NOMO-1 treated with DMSO at 0.1 percent for 48 hours (cell line): ENCODE data around the gene OR5K3.

Experiments
- DNase-seq: peaks from one replicate; lab custom pipeline; 2025; ENCODE audit not compliant: unreplicated experiment; lab: John Stamatoyannopoulos, UW

OR5K3 gene

DNA sequence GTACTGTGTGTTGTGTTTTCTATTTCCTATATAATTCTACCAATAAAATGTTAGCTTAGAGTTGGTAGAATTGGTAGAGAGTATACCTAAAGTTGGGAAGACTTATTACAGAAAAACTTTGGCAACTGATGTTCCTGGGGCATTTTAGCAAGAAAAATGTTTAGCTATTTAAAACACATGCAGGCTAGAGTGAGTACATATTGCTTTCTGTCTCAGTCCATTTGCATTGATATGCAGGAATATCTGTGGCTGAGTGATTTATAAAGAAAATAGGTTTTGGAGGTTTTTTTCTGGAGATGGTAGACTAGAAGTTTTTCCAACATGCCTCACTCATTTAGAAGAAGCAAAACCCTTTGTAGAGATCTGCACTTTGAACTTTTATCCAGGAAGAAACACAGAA lies 42.1 kb downstream of the OR5K3 start:
- no peak for DNase-seq

DNA sequence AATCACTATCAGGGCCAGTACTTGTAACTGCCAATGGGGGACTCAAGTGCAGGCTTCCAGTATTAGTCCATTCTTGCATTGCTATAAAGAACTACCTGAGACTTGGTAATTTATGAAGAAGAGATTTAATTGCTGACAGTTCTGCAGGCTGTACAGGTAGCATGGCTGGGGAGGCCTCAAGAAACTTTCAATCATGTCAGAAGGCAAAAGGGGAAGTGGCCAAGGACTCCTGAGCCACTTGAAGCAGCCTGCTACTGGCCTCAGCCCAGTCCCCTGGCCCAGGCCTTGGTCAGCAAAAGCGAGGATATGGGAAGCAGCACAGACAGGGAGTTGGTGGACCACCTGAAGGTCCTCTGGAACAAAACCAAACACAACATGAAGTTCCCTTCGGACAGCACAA lies 43.3 kb downstream of the OR5K3 start:
- no peak for DNase-seq

DNA sequence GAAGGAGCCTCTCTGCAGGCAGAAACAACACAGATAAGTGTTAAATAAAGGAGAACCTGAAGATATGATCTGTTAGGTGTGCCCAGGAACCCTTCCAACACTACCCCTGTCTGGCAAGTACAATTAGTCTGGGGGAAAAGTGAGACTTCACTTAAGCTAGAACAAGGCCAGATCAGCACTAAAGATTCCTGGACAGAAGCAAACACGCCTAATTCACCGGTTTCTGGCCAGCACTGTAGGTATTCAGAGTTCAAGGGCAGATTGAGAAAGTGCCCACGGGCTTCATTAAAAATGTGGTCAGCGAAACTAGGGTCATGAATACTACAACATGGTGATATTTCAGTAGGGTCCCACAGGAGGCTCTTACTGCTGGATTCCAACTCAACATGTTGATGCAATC lies 43.9 kb downstream of the OR5K3 start:
- DNase-seq = no peak

DNA sequence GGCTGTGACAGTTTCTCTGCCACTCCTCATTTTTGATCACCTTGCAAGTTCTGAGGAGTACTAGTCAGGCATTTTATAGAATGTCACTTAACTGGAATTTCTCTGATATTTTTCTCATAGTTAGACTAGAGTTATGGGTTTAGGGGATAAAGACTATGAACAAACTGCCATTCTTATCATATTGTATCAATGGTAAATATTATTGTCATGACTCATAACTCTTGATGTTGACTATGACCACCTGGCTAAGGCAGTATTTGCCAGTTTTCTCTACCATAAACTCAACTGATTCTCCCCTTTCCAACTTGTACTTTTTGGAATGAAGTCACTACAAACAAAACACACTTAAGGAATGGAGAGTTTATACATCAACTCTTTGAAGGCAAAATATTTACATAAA lies 49.8 kb downstream of the OR5K3 start:
- no peak for DNase-seq
